Left lung (tissue), 10 donors: ENCODE results near the gene LAMA1. TPM values are rescaled to one million over a fixed set of nuclear protein-coding genes. Genes with fewer than 3 reads are reported as not detected.

ENCODE experiments used
- ATAC-seq: fragments of 200-7000 bp; cut with Tn5 transposase; one replicate; pipeline ENCODE4 v1.9.1; 2020; ENCODE audit warnings: moderate library complexity
- DNase-seq, 4 donors: peaks; one replicate each; pipeline ENCODE4 v3.0.0-alpha.2; 2013 to 2020
- H3K27ac ChIP-seq, 2 donors: fragments of 200-600 bp; sonication (generic) in 1 of 2; one replicate each; pipeline versions ENCODE4 v1.5.0 to v1.8.0; 2020 to 2021
- H3K27me3 ChIP-seq, 2 donors: fragments of 200-600 bp; sonication (generic) in 1 of 2; one replicate each; pipeline versions ENCODE4 v1.5.0 to v1.8.0; 2020 to 2021
- H3K36me3 ChIP-seq, 2 donors: fragments of 200-600 bp; sonication (generic) in 1 of 2; one replicate each; pipeline versions ENCODE4 v1.5.0 to v1.8.0; 2020 to 2021
- H3K4me1 ChIP-seq, 2 donors: fragments of 200-600 bp; one replicate each; pipeline ENCODE4 v1.8.0; 2021
- H3K4me3 ChIP-seq, 2 donors: fragments of 200-600 bp; sonication (generic) in 1 of 2; one replicate each; pipeline versions ENCODE4 v1.5.0 to v1.8.0; 2020 to 2021; ENCODE audit warnings: mild to moderate bottlenecking in 1 of 2
- H3K9me3 ChIP-seq, 2 donors: fragments of 200-600 bp; sonication (generic) in 1 of 2; one replicate each; pipeline versions ENCODE4 v1.5.0 to v1.8.0; 2020 to 2021
- intact Hi-C, 2 donors: fragments of 100-400 bp; cut with DNase I; formaldehyde crosslinking; loops; one replicate each; pipeline versions ENCODE4 v1.11.2 to v1.14.2; 2022
- polyA plus RNA-seq, 6 donors: library from polyadenylated mRNA; unstranded; fragments of 120-200 nt; gene quantifications; one replicate each; pipeline ENCODE4 v1.2.1, GENCODE V29; 2013; ENCODE audit not compliant: insufficient read length in 6 of 6
- total RNA-seq, 2 donors: library from RNA; stranded (reverse); fragmentation: NEBNext Ultra II Directional; extraction: Animal tissue kit (Norgen Biotek cat#: 25700); gene quantifications; one replicate each; pipeline ENCODE4 v1.2.1, GENCODE V29; 2021
- TF ChIP-seq, protein P1 (sequence below), 2 donors: fragments of 200-600 bp; sonication (generic) in 1 of 2; IDR thresholded peaks; one replicate each; pipeline versions ENCODE4 v1.5.0 to v1.8.0; 2021; ENCODE audit warnings: antibody characterized with exemption in 2 of 2
- donor health status: DM: no; HTN: yes; CAD: no.
- donor health status: DM: no; HTN: no; CAD: no.

LAMA1 gene
- total and polyA plus RNA-seq, 8 donors, result 2.4 to 22.9 (median 11.6) TPM

DNA sequence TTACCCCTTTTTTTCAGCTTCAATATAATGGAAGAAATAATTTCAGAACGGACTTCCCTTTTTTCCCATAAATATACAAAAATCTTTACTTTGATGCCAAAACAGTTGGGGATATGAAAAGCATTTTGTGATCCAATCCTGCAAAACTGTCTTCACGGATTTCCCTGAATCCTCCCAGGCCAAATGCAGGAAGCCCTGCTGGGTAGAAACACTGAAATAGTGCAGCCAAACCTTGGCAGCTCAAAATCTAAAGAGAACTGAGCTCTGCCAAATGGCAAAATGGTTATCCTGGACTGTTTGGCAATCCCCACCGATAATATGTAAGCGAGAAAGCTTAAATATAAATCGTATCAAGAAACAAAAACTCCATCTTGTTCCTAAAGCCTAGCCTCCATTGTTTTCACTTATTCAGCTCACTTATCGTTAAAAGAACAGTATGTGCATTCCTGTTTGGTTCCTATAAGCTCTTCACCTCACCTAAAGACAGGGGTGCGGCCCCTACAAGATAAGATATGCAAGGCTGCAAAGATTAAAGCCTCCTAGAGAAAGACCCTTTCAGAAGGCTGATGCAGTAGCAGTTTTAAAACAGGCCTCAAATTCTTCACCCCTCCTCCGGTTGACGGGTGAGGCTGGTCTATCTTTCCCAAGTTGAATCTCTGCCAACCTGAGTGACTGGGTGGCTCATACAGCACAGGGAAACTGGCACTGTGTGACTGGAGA lies 48.6 kb downstream of the LAMA1 start:
- H3K27ac ChIP-seq, result no peak overlapping the region
- TF ChIP-seq, protein P1, sequence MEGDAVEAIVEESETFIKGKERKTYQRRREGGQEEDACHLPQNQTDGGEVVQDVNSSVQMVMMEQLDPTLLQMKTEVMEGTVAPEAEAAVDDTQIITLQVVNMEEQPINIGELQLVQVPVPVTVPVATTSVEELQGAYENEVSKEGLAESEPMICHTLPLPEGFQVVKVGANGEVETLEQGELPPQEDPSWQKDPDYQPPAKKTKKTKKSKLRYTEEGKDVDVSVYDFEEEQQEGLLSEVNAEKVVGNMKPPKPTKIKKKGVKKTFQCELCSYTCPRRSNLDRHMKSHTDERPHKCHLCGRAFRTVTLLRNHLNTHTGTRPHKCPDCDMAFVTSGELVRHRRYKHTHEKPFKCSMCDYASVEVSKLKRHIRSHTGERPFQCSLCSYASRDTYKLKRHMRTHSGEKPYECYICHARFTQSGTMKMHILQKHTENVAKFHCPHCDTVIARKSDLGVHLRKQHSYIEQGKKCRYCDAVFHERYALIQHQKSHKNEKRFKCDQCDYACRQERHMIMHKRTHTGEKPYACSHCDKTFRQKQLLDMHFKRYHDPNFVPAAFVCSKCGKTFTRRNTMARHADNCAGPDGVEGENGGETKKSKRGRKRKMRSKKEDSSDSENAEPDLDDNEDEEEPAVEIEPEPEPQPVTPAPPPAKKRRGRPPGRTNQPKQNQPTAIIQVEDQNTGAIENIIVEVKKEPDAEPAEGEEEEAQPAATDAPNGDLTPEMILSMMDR (IDR thresholded peaks at IDR 0.05), result no peak
- intact Hi-C loops, result no loop called here
- no peaks in the 10 kb centered on the region for H3K4me1 ChIP-seq
- DNase-seq (no peak), ATAC-seq (no peak)
- no peak overlapping the region for H3K4me3 ChIP-seq
- H3K9me3 ChIP-seq, result no peaks in the 10 kb centered on the region
- no peaks in the 10 kb centered on the region for H3K36me3 ChIP-seq
- peaks cover 0 to 9% of the 10 kb centered on the region in 2 donors for H3K27me3 ChIP-seq

DNA sequence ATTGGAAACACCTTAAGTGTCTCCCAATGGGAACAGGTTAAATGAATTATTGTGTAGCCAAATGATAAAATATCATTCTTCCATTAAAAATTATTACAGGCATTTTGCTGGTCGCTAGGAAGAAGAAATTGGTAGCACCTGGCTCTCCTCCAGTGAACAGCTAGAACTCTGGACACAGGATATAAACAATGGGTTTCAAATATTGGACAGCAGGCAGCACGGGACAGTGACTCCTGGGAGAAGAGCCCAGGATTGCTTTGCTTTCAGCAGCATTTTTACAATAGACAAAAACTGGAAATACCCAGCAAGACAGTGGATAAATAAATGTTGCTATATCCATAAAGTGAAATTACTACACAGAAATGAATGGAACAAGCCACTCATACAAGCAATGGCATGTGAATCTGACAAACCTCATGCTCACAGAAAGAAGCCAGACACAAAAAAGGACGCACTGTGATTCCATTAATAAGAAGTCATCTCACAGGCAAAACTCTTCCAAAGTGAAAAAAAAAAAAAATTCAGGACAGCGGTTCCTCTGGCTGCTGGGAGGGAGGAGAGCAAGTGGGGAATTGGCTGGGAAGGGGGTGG lies 50.5 kb downstream of the LAMA1 start:
- no peaks in the 10 kb centered on the region for H3K4me1 ChIP-seq
- H3K27me3 ChIP-seq, result peaks cover 0 to 9% of the 10 kb centered on the region in 2 donors
- no peaks in the 10 kb centered on the region for H3K36me3 ChIP-seq
- no peak for DNase-seq
- TF ChIP-seq, protein P1 (IDR thresholded peaks at IDR 0.05), result no peak
- no peak for ATAC-seq
- H3K4me3 ChIP-seq, result no peak overlapping the region
- H3K9me3 ChIP-seq, result no peaks in the 10 kb centered on the region
- intact Hi-C loops, result no loop called here
- H3K27ac ChIP-seq, result no peak overlapping the region

DNA sequence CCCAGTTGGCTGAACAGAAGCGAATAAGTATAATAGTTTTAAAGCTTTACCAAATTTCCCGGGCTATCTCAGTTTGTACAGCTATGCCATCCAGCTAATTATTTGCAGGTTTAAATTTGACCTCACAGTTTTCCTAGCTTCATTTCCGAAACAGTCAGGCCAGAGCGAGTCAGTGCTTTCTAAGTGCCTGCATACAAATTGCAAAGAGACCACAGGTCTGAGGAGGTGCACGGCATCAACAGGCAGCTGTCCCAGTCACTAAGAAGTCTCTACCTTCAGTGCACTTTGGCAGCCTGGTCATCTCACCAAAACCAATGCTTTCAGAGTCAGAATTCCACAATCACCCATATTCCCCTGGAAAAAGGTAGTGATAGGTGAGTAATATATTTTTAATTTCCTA lies 51.9 kb downstream of the LAMA1 start:
- intact Hi-C loops, result no loop called here
- Histone ChIP-seq H3K27me3 (peaks cover 0 to 9% of the 10 kb centered on the region in 2 donors), H3K4me3 (no peak overlapping the region), H3K27ac (no peak overlapping the region), H3K9me3 (no peaks in the 10 kb centered on the region), H3K4me1 (no peaks in the 10 kb centered on the region), H3K36me3 (no peaks in the 10 kb centered on the region)
- TF ChIP-seq, protein P1 (IDR thresholded peaks at IDR 0.05), result no peak
- ATAC-seq (no peak), DNase-seq (no peak)

DNA sequence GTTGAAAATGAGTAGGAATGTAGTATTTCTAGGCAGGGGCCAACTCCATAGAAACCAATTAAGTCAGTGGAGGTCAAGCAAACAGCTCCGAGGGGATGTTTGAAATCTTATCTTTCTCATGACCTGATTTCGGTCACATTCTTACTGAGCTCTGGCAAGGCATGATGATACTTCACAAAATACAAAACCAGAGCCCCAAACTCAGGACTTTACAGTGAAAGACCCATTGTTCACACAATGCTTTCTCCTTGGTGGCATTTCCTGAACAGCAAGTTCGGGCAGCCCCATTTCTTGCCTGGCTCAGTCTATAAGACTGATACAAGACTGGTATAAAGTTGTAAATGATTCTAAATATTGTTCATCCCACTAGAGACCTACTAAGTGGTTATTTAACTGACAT lies 53.3 kb downstream of the LAMA1 start:
- no peak for ATAC-seq
- H3K27ac ChIP-seq, result no peak overlapping the region
- intact Hi-C loops, result no loop called here
- no peak for DNase-seq
- no peaks in the 10 kb centered on the region for H3K9me3 ChIP-seq
- H3K4me3 ChIP-seq, result no peak overlapping the region
- no peaks in the 10 kb centered on the region for H3K4me1 ChIP-seq
- peaks cover 0 to 9% of the 10 kb centered on the region in 2 donors for H3K27me3 ChIP-seq
- TF ChIP-seq, protein P1 (IDR thresholded peaks at IDR 0.05), result no peak
- H3K36me3 ChIP-seq, result no peaks in the 10 kb centered on the region

DNA sequence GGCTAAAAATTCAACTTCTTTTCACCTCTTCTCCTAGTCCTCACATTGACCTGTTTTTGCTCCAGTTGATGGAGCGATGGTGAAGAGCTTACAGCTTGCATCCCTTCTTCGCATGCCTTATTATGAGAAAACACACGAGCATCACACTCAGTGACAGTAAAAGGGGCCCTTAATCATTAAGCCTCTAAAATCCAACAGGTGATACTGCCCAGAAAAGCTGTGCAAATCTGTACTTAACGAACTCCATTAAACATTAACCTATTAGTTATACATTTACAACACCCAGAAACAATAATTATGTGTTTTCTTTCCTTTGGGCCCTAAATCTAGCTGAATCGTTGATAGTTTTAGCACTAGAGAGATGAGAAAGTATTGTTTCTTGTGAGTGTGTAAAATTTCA lies 54.8 kb downstream of the LAMA1 start:
- TF ChIP-seq, protein P1 (IDR thresholded peaks at IDR 0.05), result no peak
- no peaks in the 10 kb centered on the region for H3K9me3 ChIP-seq
- H3K4me1 ChIP-seq, result no peaks in the 10 kb centered on the region
- no peak overlapping the region for H3K27ac ChIP-seq
- H3K27me3 ChIP-seq, result peaks cover 0 to 9% of the 10 kb centered on the region in 2 donors
- no peak for DNase-seq
- no peak for ATAC-seq
- H3K4me3 ChIP-seq, result no peak overlapping the region
- no peaks in the 10 kb centered on the region for H3K36me3 ChIP-seq
- intact Hi-C loops, result no loop called here
